Right renal pelvis (tissue), 4 donors: ENCODE data around the gene GAS7. TPM values are rescaled to one million over a fixed set of nuclear protein-coding genes. Genes with fewer than 3 reads are reported as not detected.

Experiments
- DNase-seq, 4 donors: peaks; one replicate each; pipeline ENCODE4 v3.0.0-alpha.2; 2013; ENCODE audit warnings: low read depth in 4 of 4, low spot score in 3 of 4, missing footprints in 1 of 4
- polyA plus RNA-seq, 4 donors: library from polyadenylated mRNA; unstranded; fragments of 120-200 nt; gene quantifications; one replicate each; pipeline ENCODE4 v1.2.1, GENCODE V29; 2013; ENCODE audit not compliant: insufficient read length in 4 of 4

Gene GAS7
- 10 to 100 TPM; 16.2 to 19.7 (median 17.2) TPM for polyA plus RNA-seq

DNA sequence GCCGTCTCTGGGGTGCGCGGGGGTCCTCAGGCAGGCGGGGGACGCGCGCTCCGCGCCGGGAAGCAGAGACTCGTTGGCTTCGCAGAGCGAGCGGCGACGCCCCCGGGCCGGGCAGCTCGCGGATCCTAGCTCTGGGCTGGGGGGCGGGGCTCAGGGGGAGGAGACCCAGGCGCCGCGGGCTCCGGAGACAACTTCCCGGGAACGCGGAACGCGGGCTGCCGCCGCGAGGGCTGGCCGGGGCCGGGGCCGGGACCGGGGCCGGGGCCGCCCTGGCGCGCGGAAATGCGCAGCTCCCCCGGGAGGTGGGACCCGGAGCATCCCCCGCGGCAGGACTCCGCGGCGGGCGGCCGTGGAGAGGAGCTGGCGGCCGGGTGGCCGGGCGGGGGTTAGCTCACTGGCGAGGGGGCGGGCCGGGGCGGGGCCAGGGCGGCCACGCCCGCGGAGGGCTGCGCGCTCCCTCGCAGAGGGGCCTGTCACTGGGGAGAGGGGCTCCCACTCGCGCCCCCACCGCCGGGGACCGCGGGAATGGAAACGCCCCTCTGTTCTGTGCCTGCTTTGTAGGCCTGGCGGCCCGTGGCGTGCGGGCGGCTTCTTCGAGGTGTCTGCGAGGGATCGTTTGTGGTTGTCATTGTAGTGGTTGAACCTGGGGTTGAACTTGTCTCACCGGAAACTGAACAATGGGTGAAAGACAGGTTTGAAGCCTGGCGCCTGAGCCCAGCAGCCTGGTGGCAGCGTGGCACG is at the start of gene GAS7:
GAS7 (minus strand) TSS at position 98 of the 741 bp plus-strand sequence.
- peak in 3 of 4 donors; percentile 50 to 60 (median 57) for DNase-seq

DNA sequence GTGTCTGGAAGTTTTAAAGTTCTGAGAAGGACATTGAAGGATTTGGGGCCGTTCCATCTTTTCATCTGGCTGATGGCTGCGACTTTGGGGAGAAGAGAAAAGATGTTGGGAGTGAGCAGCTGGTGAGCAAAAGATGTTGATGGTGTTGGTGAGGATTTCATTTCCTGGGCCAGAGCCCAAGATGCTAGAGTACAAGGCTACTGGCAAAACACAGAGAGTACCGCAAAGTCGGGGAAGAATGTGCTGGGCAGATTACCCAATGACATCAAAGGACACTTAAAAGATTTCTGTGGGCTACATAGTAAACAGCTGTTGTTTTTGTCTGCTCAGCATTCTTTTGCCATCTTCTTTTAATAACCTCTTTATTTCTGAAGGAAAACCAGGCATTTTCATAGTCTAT is 49.4 kb upstream of the GAS7 start:
- DNase-seq = no peak

DNA sequence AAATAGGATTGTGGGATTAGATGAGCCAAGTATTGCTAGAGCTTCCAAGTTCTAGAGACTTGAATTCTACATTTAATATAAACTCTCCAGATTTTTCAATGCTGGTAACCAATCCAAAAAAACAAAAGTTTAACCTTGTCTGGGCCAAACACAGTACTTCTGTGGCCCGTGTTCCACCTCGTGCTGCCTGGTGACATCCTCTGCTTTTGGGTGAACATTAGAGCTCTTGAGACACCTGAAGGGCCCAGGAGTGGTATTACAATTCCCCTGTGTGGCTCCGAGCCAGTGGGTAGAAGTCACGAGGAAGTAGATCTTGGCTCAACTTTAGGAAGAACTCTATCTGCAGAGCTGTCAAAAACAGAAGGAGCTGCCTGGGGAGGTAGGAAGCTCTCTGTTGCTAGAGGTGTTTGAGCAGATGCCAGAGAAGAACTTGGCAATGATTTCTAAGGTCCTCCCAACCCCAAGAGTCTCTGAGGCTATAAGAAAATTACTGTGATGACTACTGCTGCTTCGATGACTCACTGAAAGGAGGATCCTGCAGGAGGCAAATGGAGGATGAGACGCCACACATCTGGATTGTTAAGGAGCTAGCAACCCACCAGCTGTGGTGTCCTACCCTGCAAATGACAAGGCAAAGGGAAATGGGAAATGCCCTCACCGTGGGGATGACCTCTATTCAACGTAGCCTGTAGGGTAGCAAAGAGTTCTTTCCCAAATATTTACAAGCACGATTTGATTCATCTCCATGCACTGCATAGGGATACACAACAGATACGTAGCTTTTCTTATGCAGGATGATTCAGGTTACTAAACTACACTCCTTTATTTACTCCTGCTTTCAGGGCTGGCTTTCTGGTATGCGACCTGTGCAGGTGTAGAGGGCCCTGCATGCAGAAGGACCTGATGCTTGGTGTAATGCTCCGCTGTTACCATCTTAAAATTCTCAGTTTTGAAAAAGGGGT is 45.8 kb upstream of the GAS7 start:
- DNase-seq = no peak

DNA sequence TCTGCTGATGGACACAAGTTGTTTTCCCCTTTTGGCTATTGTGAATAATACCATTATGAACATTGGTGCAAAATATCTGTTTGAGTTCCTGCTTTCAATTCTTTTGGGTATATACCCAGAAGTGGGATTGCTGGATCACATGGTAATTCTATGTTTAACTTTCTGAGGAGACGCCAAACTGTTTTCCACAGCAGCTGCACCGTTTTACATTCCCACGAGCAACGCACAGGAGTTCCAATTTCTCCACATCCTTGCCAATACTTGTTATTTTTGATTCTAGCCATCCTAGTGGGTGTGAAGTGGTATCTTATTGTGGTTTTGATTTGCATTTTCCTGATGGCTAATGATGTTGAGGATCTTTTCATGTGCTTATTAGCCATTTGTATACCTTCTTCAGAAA is 43.4 kb upstream of the GAS7 start:
- DNase-seq = no peak

DNA sequence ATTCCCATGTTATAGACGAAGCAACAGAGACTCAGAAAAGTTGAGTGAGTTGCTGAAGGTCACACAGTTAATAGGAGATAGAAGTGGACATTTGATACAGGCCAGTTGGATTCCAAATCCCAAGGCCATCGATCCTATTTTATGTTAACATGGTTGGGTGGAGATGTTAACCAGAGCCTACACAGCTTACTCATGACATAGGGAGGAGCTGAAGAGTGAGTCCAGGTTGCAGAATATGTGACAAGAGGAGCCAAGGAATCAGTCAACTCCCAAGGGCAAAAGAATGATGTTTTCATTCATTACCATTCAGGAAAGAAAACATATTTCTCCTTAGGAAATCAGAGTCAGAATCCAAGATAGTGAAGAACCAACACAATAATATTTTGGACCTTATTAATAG is 40.3 kb upstream of the GAS7 start:
- no peak for DNase-seq

DNA sequence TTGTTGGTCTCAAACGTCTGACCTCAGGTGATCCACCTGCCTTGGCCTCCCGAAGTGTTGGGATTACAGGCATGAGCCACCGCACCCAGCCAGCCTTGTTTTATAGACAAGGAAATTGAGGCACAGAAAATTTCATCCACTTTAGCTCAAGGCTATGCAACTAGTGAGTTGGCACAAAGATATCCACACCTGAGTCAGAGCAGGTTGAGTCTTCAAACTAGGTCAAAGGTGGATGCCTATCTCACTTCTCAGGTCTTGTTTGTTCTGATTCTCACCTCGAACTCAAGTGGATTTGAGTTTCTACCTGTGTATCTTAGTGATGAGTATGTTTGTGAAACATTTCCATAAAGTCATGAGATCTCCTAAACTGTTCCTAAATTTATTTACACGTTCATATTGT is 35.6 kb upstream of the GAS7 start:
- no peak for DNase-seq

- no peak for DNase-seq
Measured at GRCh38 chr17:10233161-10233560, 34.8 kb upstream of the GAS7 start.

GRCh38 chr17:10229181-10229580 is 30.8 kb upstream of the GAS7 start:
- DNase-seq = no peak

DNA sequence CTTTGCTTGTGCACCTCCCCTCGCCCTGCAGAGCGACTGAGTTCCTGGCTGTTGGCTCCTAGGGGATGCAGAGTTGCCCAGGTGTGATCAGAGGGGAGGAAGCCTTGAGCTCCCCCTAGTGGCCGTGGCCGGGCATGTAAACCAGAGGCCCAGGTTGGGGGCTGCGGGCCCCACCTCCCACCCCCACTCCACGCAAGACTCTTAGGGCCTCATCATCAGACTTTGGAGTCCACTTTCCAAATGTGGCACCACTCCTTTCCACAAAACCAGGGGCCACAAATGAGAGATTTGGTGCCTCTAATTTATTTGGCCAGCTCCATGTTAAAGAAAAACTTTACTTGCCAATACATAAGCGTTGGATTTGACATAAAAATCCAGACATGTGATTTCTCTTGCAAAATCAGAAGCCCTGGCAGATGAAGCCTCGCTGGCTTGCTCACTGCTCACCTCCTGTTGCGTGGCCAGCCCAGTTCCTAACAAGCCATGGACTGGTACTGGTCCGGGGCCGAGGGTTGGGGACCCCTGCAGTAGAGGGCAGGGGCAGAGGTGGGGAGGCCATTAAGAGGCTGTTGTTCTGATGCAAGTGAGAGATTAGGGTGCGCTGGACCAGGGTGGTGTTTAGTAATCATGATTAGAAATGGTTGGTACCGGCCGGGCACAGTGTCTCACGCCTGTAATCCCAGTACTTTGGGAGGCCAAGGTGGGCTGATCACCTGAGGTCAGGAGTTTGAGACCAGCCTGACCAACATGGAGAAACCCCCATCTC is 28.7 kb upstream of the GAS7 start:
- no peak for DNase-seq

- no peak for DNase-seq
Measured at GRCh38 chr17:10224582-10225195, 26.3 kb upstream of the GAS7 start.

DNA sequence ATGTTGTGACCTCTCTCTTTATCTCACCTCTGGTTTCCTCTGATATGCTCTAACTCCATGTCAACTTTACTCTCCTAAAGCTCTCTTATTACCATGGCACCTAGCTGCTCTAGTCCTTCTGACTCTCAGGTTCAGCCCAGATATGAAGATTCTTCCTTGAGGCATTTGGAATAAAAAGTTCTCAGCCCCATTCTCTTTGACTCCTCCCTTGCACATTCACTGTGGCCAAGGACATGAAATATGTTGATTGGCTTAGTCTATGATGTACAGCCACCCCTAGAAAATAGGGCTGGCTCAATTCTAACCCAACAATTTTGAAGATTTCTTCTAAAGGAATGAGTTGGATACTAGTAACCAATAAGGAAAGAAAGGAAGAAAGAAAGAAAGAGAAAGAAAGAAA is 20.8 kb upstream of the GAS7 start:
- no peak for DNase-seq

- no peak for DNase-seq
Measured at GRCh38 chr17:10217916-10218315, 19.5 kb upstream of the GAS7 start.

- no peak for DNase-seq
Measured at GRCh38 chr17:10216213-10216938, 18.0 kb upstream of the GAS7 start.

GRCh38 chr17:10215286-10215685 is 16.9 kb upstream of the GAS7 start:
- no peak for DNase-seq

GRCh38 chr17:10211666-10212065 is 13.3 kb upstream of the GAS7 start:
- no peak for DNase-seq

DNA sequence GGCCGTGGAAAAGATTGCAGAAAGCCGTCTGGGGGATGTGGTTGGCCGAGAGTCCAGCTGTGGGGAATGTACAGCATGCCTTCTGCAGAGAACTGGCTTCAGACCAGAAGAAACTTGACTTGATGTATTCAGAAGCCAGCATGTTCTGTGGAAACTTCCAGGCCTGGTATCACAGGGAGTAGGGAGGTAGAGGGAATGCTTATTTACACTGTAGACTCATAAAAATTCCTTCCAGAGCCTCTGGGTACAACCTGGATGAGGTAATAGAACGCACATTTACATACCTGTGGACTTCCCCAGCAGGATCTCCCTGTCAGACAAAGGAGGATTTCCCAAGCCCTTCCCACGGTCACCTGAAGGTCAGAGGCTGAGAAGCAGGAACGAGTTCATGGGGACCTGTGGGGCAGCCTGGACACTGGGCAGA is 11.8 kb upstream of the GAS7 start:
- DNase-seq = peak in 1 of 4 donors; percentile 53

DNA sequence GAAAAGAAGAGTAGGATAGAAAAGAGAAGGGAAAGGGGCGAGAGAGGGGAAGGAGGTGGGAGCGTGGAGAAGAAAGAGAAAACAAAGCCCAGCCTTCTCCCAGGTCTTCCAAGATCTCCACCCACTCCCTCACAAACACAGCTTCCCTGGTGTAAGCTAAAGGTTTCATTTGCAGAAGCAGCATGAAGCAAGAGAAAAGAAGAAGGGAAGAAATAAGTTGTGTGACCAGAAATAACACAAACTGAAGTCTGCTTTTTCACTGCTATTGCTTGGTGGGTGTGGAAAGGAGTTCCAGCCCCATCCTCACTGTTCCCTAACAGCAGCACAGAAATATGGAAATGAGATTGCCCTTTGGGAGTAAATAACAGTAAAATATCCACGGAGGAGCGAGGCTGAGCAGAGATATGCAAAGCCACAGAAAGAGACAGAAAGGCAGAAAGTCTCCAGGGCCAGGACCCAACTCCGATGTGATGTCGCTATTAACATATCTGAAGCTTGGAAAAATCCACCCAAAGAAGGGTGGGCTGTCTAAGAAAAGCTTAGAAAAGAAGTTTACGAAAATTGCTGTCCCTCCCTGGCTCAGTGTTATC is 10.3 kb upstream of the GAS7 start:
- no peak for DNase-seq

- DNase-seq = no peak
Measured at GRCh38 chr17:10207153-10207552, 8.7 kb upstream of the GAS7 start.

- DNase-seq = no peak
Measured at GRCh38 chr17:10205549-10206185, 7.3 kb upstream of the GAS7 start.
